HEK293 (cell line): Measurements from ENCODE around the gene POLR2L.

Experiments
- CTCF ChIA-PET: fragments of 350-600 bp; formaldehyde crosslinking; extraction: SDS; loops from one replicate; lab custom pipeline; 2021; ENCODE audit warnings: antibody characterized with exemption; lab: Yijun Ruan, JAX
- POLR2A ChIA-PET: fragments of 300-600 bp; formaldehyde crosslinking; extraction: SDS; loops from one replicate; lab custom pipeline; 2020; ENCODE audit warnings: antibody characterized with exemption, inconsistent platforms; lab: Yijun Ruan, JAX
- H3K27ac ChIP-seq: fragments of 200-500 bp; sonication (Bioruptor generic); 2 replicates; pipeline ENCODE4 v1.5.1; 2014; ENCODE audit warnings: low read depth, low read length, control low read depth, inconsistent platforms; ENCODE audit errors: extremely low read depth
- H3K36me3 ChIP-seq, 2 experiments: fragments of 200-500 bp in 1 of 2; sonication (Bioruptor generic) in 1 of 2; 1 replicate in 1 of 2; 2 replicates in 1 of 2; pipeline ENCODE4 v1.5.1; 2014 to 2017; ENCODE audit warnings: inconsistent platforms in 2 of 2, low read length in 2 of 2; ENCODE audit not compliant: control insufficient read depth in 2 of 2, insufficient read depth in 1 of 2
- H3K4me1 ChIP-seq: fragments of 200-500 bp; sonication (Bioruptor generic); 2 replicates; pipeline ENCODE4 v1.5.1; 2014; ENCODE audit warnings: mild to moderate bottlenecking, low read length, inconsistent platforms; ENCODE audit not compliant: control insufficient read depth, insufficient read depth
- H3K4me3 ChIP-seq: 2 replicates; pipeline ENCODE4 v1.5.1; 2011; ENCODE audit warnings: low read depth, mild to moderate bottlenecking, control low read depth, low read length, moderate library complexity
- H3K9me3 ChIP-seq: fragments of 200-500 bp; sonication (Bioruptor generic); 2 replicates; pipeline ENCODE4 v1.5.1; 2014; ENCODE audit warnings: low read depth, low read length, inconsistent platforms; ENCODE audit not compliant: control insufficient read depth, insufficient read depth
- AEBP2 ChIP-seq: fragments of 450-650 bp; formaldehyde crosslinking; IDR thresholded peaks from 2 replicates; pipeline ENCODE4 v1.5.1; 2016; ENCODE audit warnings: missing biosample characterization, missing genetic modification characterization, borderline replicate concordance
- BCL6B ChIP-seq: fragments of 450-650 bp; formaldehyde crosslinking; IDR thresholded peaks from 2 replicates; pipeline ENCODE4 v1.5.1; 2017; ENCODE audit warnings: missing biosample characterization, missing genetic modification characterization
- GLIS2 ChIP-seq: fragments of 450-650 bp; formaldehyde crosslinking; IDR thresholded peaks from 2 replicates; pipeline ENCODE4 v1.5.1; 2016; ENCODE audit warnings: missing biosample characterization, missing genetic modification characterization
- KLF8 ChIP-seq: fragments of 450-650 bp; formaldehyde crosslinking; IDR thresholded peaks from 2 replicates; pipeline ENCODE4 v1.5.1; 2016; ENCODE audit warnings: missing biosample characterization, missing genetic modification characterization
- MYNN ChIP-seq: fragments of 450-650 bp; formaldehyde crosslinking; IDR thresholded peaks from 2 replicates; pipeline ENCODE4 v1.5.1; 2016; ENCODE audit warnings: missing biosample characterization, missing genetic modification characterization, borderline replicate concordance
- ZBTB10 ChIP-seq: fragments of 450-650 bp; formaldehyde crosslinking; IDR thresholded peaks from 2 replicates; pipeline ENCODE4 v1.5.1; 2016; ENCODE audit warnings: missing biosample characterization, missing genetic modification characterization
- ZBTB17 ChIP-seq: fragments of 450-650 bp; formaldehyde crosslinking; IDR thresholded peaks from 2 replicates; pipeline ENCODE4 v1.5.1; 2016; ENCODE audit warnings: missing biosample characterization, missing genetic modification characterization
- ZBTB49 ChIP-seq: fragments of 450-650 bp; formaldehyde crosslinking; IDR thresholded peaks from 2 replicates; pipeline ENCODE4 v1.5.1; 2016; ENCODE audit warnings: missing biosample characterization, missing genetic modification characterization, low read depth
- ZNF175 ChIP-seq: fragments of 450-650 bp; formaldehyde crosslinking; IDR thresholded peaks from 2 replicates; pipeline ENCODE4 v1.5.1; 2016; ENCODE audit warnings: missing biosample characterization, missing genetic modification characterization
- ZNF18 ChIP-seq: fragments of 450-650 bp; formaldehyde crosslinking; IDR thresholded peaks from 2 replicates; pipeline ENCODE4 v1.5.1; 2016; ENCODE audit warnings: missing biosample characterization, missing genetic modification characterization
- ZNF184 ChIP-seq: fragments of 450-650 bp; IDR thresholded peaks from 2 replicates; pipeline ENCODE4 v1.5.1; 2018; ENCODE audit warnings: missing biosample characterization, mild to moderate bottlenecking, missing genetic modification characterization
- ZNF2 ChIP-seq: fragments of 450-650 bp; formaldehyde crosslinking; IDR thresholded peaks from 2 replicates; pipeline ENCODE4 v1.5.1; 2016; ENCODE audit warnings: missing biosample characterization, missing genetic modification characterization
- ZNF423 ChIP-seq: fragments of 450-650 bp; formaldehyde crosslinking; IDR thresholded peaks from 2 replicates; pipeline ENCODE4 v1.5.1; 2016; ENCODE audit warnings: missing biosample characterization, missing genetic modification characterization
- ZNF777 ChIP-seq: fragments of 450-650 bp; formaldehyde crosslinking; IDR thresholded peaks from 2 replicates; pipeline ENCODE4 v1.5.1; 2017; ENCODE audit warnings: missing biosample characterization, missing genetic modification characterization, borderline replicate concordance
- ZSCAN4 ChIP-seq: fragments of 450-650 bp; formaldehyde crosslinking; IDR thresholded peaks from 2 replicates; pipeline ENCODE4 v1.5.1; 2017; ENCODE audit warnings: missing biosample characterization, missing genetic modification characterization

The POLR2L gene

GRCh38 chr11:859394-860131 is 17.2 kb upstream of the POLR2L start (continued):
- TF ChIP-seq ZBTB10, result peak; percentile 89
- no peak for TF ChIP-seq ZNF175
- peak; percentile 24; the same call in 1 of the 2 replicates for TF ChIP-seq KLF8 (tag by site-specific recombination)
- no peak for TF ChIP-seq ZNF184 (tag by site-specific recombination)
- peak; percentile 61; the same call in 1 of the 2 replicates for TF ChIP-seq ZNF423 (tag by site-specific recombination)
- TF ChIP-seq ZNF777 (tag by site-specific recombination), result no peak
- TF ChIP-seq ZSCAN4 (tag by site-specific recombination), result no peak
- peak; percentile 77 for TF ChIP-seq ZBTB17 (tag by site-specific recombination)
- TF ChIP-seq ZBTB49 (tag by site-specific recombination), result no peak
- TF ChIP-seq GLIS2 (tag by site-specific recombination), result peak; percentile 84
- no peak for TF ChIP-seq ZNF2
- no peak for TF ChIP-seq BCL6B (tag by site-specific recombination)
- no peak for TF ChIP-seq ZNF18
- TF ChIP-seq MYNN (tag by site-specific recombination), result no peak

GRCh38 chr11:858762-859339 is 16.5 kb upstream of the POLR2L start:
- no peak for TF ChIP-seq AEBP2 (tag by site-specific recombination)
- peak; percentile 2; the same call in 1 of the 2 replicates for TF ChIP-seq ZBTB10
- CTCF ChIA-PET, result interaction anchor here (0.5 to 2.5 kb wide), 4 partner anchors 11 to 229 kb away, joined by 3 to 10 read pairs (median 4); no protein-coding TSS in a partner anchor
- Histone ChIP-seq H3K9me3 (no peaks in the 10 kb centered on the region), H3K4me3 (no peak overlapping the region), H3K27ac (no peak overlapping the region), H3K4me1 (no peaks in the 10 kb centered on the region), H3K36me3 (no peaks in the 10 kb centered on the region)
- POLR2A ChIA-PET, result interaction anchor here (1.2 to 1.8 kb wide), 2 partner anchors 15 to 39 kb away, joined by 4 to 11 read pairs; partner anchors contain the start of gene TSPAN4
